T1000 (cell line): ENCODE measurements around the gene RAMP3.

ENCODE experiments used
- DNase-seq: peaks from one replicate; lab custom pipeline; 2025; ENCODE audit warnings: mixed read lengths; lab: John Stamatoyannopoulos, UW

Gene RAMP3

GRCh38 chr7:45179666-45180065 lies 22.1 kb downstream of the RAMP3 start:
- no peak for DNase-seq

GRCh38 chr7:45180084-45180986 lies 22.7 kb downstream of the RAMP3 start:
- DNase-seq = no peak

GRCh38 chr7:45181286-45181960 lies 23.8 kb downstream of the RAMP3 start:
- no peak for DNase-seq

GRCh38 chr7:45181991-45182855 lies 24.6 kb downstream of the RAMP3 start:
- no peak for DNase-seq

GRCh38 chr7:45182856-45183710 lies 25.5 kb downstream of the RAMP3 start:
- DNase-seq = no peak

GRCh38 chr7:45183711-45184210 lies 26.2 kb downstream of the RAMP3 start:
- no peak for DNase-seq

- no peak for DNase-seq
These were observed 26.9 kb downstream of the RAMP3 start for GRCh38 chr7:45184326-45185027.

- DNase-seq = no peak
These were observed 27.7 kb downstream of the RAMP3 start for GRCh38 chr7:45185028-45185863.

GRCh38 chr7:45185864-45186250 lies 28.3 kb downstream of the RAMP3 start:
- DNase-seq = no peak

GRCh38 chr7:45186261-45186813 lies 28.7 kb downstream of the RAMP3 start:
- no peak for DNase-seq

GRCh38 chr7:45187089-45187945 lies 29.7 kb downstream of the RAMP3 start:
- no peak for DNase-seq

GRCh38 chr7:45187946-45188411 lies 30.4 kb downstream of the RAMP3 start:
- no peak for DNase-seq

- DNase-seq = no peak
These were observed 31.1 kb downstream of the RAMP3 start for GRCh38 chr7:45188736-45189135.

GRCh38 chr7:45189151-45189970 lies 31.8 kb downstream of the RAMP3 start:
- DNase-seq = no peak

- DNase-seq = no peak
These were observed 33.0 kb downstream of the RAMP3 start for GRCh38 chr7:45190406-45191165.

- no peak for DNase-seq
These were observed 33.8 kb downstream of the RAMP3 start for GRCh38 chr7:45191396-45191795.

GRCh38 chr7:45192621-45193041 lies 35.0 kb downstream of the RAMP3 start:
- no peak for DNase-seq
